H9 (cell line): ENCODE measurements around the gene OXA1L. TPM values are rescaled to one million over a fixed set of nuclear protein-coding genes. Genes with fewer than 3 reads are reported as not detected.
A peak's percentile ranks its signal among the peaks of the same experiment; 100 is the strongest.

Experiments
- DNase-seq: peaks from one replicate; pipeline ENCODE4 v3.0.0-alpha.2; 2017
- H2AFZ ChIP-seq: one replicate; pipeline ENCODE4 v1.6.1; 2013; ENCODE audit warnings: mild to moderate bottlenecking, low read length, control low read depth, moderate library complexity
- H2AK5ac ChIP-seq: 2 replicates; pipeline ENCODE4 v1.6.1; 2013; ENCODE audit warnings: low read length, control low read depth, mixed read lengths; ENCODE audit not compliant: insufficient read length
- H2BK120ac ChIP-seq: one replicate; pipeline ENCODE4 v1.6.1; 2013; ENCODE audit warnings: low read depth, mild to moderate bottlenecking, low read length, control low read depth, inconsistent platforms; ENCODE audit not compliant: poor library complexity, severe bottlenecking
- H2BK12ac ChIP-seq: 2 replicates; pipeline ENCODE4 v1.6.1; 2013; ENCODE audit warnings: low read length, control low read depth, mixed read lengths, low read depth; ENCODE audit not compliant: insufficient read length
- H2BK15ac ChIP-seq: 2 replicates; pipeline ENCODE4 v1.6.1; 2013; ENCODE audit warnings: low read depth, low read length, control low read depth
- H2BK20ac ChIP-seq: one replicate; pipeline ENCODE4 v1.6.1; 2013; ENCODE audit warnings: low read depth, mild to moderate bottlenecking, low read length, control low read depth, inconsistent platforms; ENCODE audit not compliant: poor library complexity, severe bottlenecking
- H2BK5ac ChIP-seq: 2 replicates; pipeline ENCODE4 v1.6.1; 2013; ENCODE audit warnings: low read length, control low read depth, mixed read lengths; ENCODE audit not compliant: insufficient read length
- H3K14ac ChIP-seq: 2 replicates; pipeline ENCODE4 v1.6.1; 2013; ENCODE audit warnings: low read length, control low read depth; ENCODE audit not compliant: insufficient read depth
- H3K18ac ChIP-seq: 2 replicates; pipeline ENCODE4 v1.6.1; 2013; ENCODE audit warnings: low read depth, mild to moderate bottlenecking, mixed read lengths, low read length, control low read depth; ENCODE audit not compliant: insufficient read length
- H3K23ac ChIP-seq: 2 replicates; pipeline ENCODE4 v1.6.1; 2013; ENCODE audit warnings: low read length, control low read depth, mixed read lengths, low read depth; ENCODE audit not compliant: insufficient read length
- H3K23me2 ChIP-seq: 2 replicates; pipeline ENCODE4 v1.6.1; 2013; ENCODE audit warnings: low read depth, mild to moderate bottlenecking, mixed read lengths, low read length, control low read depth; ENCODE audit not compliant: insufficient read length, poor library complexity, severe bottlenecking
- H3K27ac ChIP-seq: 2 replicates; pipeline ENCODE4 v1.5.1; 2013; ENCODE audit warnings: low read length, control low read depth, mixed read lengths, low read depth; ENCODE audit not compliant: insufficient read length
- H3K27me3 ChIP-seq: 2 replicates; pipeline ENCODE4 v1.6.1; 2013; ENCODE audit warnings: low read length, control low read depth, inconsistent platforms; ENCODE audit not compliant: insufficient read depth
- H3K4ac ChIP-seq: 2 replicates; pipeline ENCODE4 v1.6.1; 2013; ENCODE audit warnings: low read depth, mild to moderate bottlenecking, control low read depth, inconsistent platforms, low read length, moderate library complexity
- H3K4me1 ChIP-seq: 2 replicates; pipeline ENCODE4 v1.6.1; 2013; ENCODE audit warnings: low read length, control low read depth, inconsistent platforms; ENCODE audit not compliant: insufficient read depth
- H3K4me2 ChIP-seq: 2 replicates; pipeline ENCODE4 v1.6.1; 2013; ENCODE audit warnings: low read length, control low read depth, mixed read lengths; ENCODE audit not compliant: insufficient read length, insufficient read depth
- H3K56ac ChIP-seq: 2 replicates; pipeline ENCODE4 v1.6.1; 2013; ENCODE audit warnings: low read depth, mild to moderate bottlenecking, mixed read lengths, low read length, control low read depth; ENCODE audit not compliant: insufficient read length
- H3K79me1 ChIP-seq: 2 replicates; pipeline ENCODE4 v1.6.1; 2013; ENCODE audit warnings: low read depth, mild to moderate bottlenecking, moderate library complexity, low read length, control low read depth, inconsistent platforms; ENCODE audit not compliant: insufficient read depth, poor library complexity, severe bottlenecking
- H3K79me2 ChIP-seq: 2 replicates; pipeline ENCODE4 v1.6.1; 2013; ENCODE audit warnings: low read length, control low read depth, inconsistent platforms; ENCODE audit not compliant: insufficient read depth
- H3K9ac ChIP-seq: 2 replicates; pipeline ENCODE4 v1.6.1; 2013; ENCODE audit warnings: low read length, control low read depth, mixed read lengths; ENCODE audit not compliant: insufficient read length; ENCODE audit errors: extremely low read depth
- H3K9me3 ChIP-seq: one replicate; pipeline ENCODE4 v1.6.1; 2013; ENCODE audit warnings: low read depth, low read length, inconsistent platforms; ENCODE audit not compliant: control insufficient read depth
- H3T11ph ChIP-seq: one replicate; pipeline ENCODE4 v1.6.1; 2013; ENCODE audit warnings: mild to moderate bottlenecking, low read length, control low read depth, inconsistent platforms
- H4K20me1 ChIP-seq: one replicate; pipeline ENCODE4 v1.6.1; 2013; ENCODE audit not compliant: control insufficient read depth, insufficient read length, insufficient read depth
- H4K5ac ChIP-seq: 2 replicates; pipeline ENCODE4 v1.6.1; 2013; ENCODE audit warnings: low read depth, mild to moderate bottlenecking, mixed read lengths, low read length, control low read depth; ENCODE audit not compliant: insufficient read length
- H4K8ac ChIP-seq: replicated peaks from 2 replicates; pipeline ENCODE4 v1.6.1; 2013; ENCODE audit warnings: low read length, control low read depth, mixed read lengths, low read depth; ENCODE audit not compliant: insufficient read length
- H4K91ac ChIP-seq: 2 replicates; pipeline ENCODE4 v1.6.1; 2013; ENCODE audit warnings: low read depth, mild to moderate bottlenecking, moderate library complexity, mixed read lengths, low read length, control low read depth; ENCODE audit not compliant: insufficient read length
- H3K27ac Mint-ChIP-seq, 3 experiments: 2 replicates in 2 of 3; 3 replicates in 1 of 3; pipeline ENCODE4 v1.8.0; 2020 to 2021; ENCODE audit warnings: mixed read lengths in 3 of 3, mild to moderate bottlenecking in 1 of 3, moderate library complexity in 1 of 3
- H3K27me3 Mint-ChIP-seq: 2 replicates; pipeline ENCODE4 v1.8.0; 2021; ENCODE audit warnings: low read depth, mild to moderate bottlenecking, moderate library complexity, mixed read lengths
- H3K36me3 Mint-ChIP-seq, 3 experiments: 2 replicates in 2 of 3; 3 replicates in 1 of 3; pipeline ENCODE4 v1.8.0; 2020 to 2021; ENCODE audit warnings: low read depth in 3 of 3, mixed read lengths in 3 of 3; ENCODE audit not compliant: insufficient read depth in 1 of 3
- H3K4me1 Mint-ChIP-seq, 2 experiments: 2 replicates each; pipeline ENCODE4 v1.8.0; 2020; ENCODE audit warnings: mixed read lengths in 2 of 2
- H3K4me3 Mint-ChIP-seq, 2 experiments: 2 replicates in 1 of 2; 3 replicates in 1 of 2; pipeline ENCODE4 v1.8.0; 2020 to 2021; ENCODE audit warnings: mild to moderate bottlenecking in 2 of 2, mixed read lengths in 2 of 2, moderate library complexity in 1 of 2
- H3K9me3 Mint-ChIP-seq, 2 experiments: 2 replicates in 1 of 2; 3 replicates in 1 of 2; pipeline ENCODE4 v1.8.0; 2020; ENCODE audit warnings: mild to moderate bottlenecking in 2 of 2, mixed read lengths in 2 of 2, moderate library complexity in 1 of 2
- CTCF ChIP-seq: fragments of 200-600 bp; sonication (generic); conservative IDR thresholded peaks from 3 replicates; pipeline ENCODE4 v1.8.0; 2021; ENCODE audit warnings: antibody characterized with exemption, mild to moderate bottlenecking
- WGBS: extraction: QIAGEN DNeasy Blood & Tissue Kit; methylation state at CpG from one replicate; pipeline ENCODE4 v1.1.7; 2013; ENCODE audit warnings: missing lambda C conversion rate, low lambda C conversion rate, mixed read lengths; ENCODE audit not compliant: insufficient read length; ENCODE audit errors: extremely low coverage; 5-methylcytosine and 5-hydroxymethylcytosine counted together
- total RNA-seq: library from RNA; stranded (reverse); gene quantifications from 2 replicates; pipeline ENCODE4 v1.2.1, GENCODE V29; 2021

The OXA1L gene
- total RNA-seq, 1 experiment from 2014 or later, result 128 TPM

GRCh38 chr14:22748206-22748605 lies 18.3 kb upstream of the OXA1L start:
- H3K23ac ChIP-seq, result no peak overlapping the region
- H3K23me2 ChIP-seq, result no peaks in the 10 kb centered on the region
- DNase-seq, result no peak
- H3K9me3 ChIP-seq, result no peaks in the 10 kb centered on the region
- H3K79me1 ChIP-seq, result no peaks in the 10 kb centered on the region
- H3K36me3 Mint-ChIP-seq, result no peaks in the 10 kb centered on the region
- H3K27me3 Mint-ChIP-seq, result peaks cover 1% of the 10 kb centered on the region; the same call in 1 of the 2 replicates
- H2AK5ac ChIP-seq, result no peak overlapping the region
- H3K14ac ChIP-seq, result no peak overlapping the region
- H3K79me2 ChIP-seq, result no peaks in the 10 kb centered on the region
- H4K5ac ChIP-seq, result no peak overlapping the region
- H3K27ac Mint-ChIP-seq, result peak overlapping the region in 1 of 3 experiments; percentile 5; a peak in 1 of 7 replicates
- no peak overlapping the region for H2BK12ac ChIP-seq
- no peak overlapping the region for H2AFZ ChIP-seq
- no peak overlapping the region for H3K4me3 Mint-ChIP-seq
- no peak overlapping the region for H3K9ac ChIP-seq
- no peak overlapping the region for H2BK5ac ChIP-seq
- no peaks in the 10 kb centered on the region for H3K9me3 Mint-ChIP-seq
- no peaks in the 10 kb centered on the region for H4K20me1 ChIP-seq
- no peak overlapping the region for H2BK15ac ChIP-seq
- TF ChIP-seq CTCF, result no peak
- no peak overlapping the region for H4K91ac ChIP-seq
- no peak overlapping the region for H3K56ac ChIP-seq
- H3K4ac ChIP-seq, result no peak overlapping the region
- no peak overlapping the region for H3K27ac ChIP-seq
- peaks cover 7 to 9% of the 10 kb centered on the region in 2 experiments for H3K4me1 Mint-ChIP-seq
- no peak overlapping the region for H4K8ac ChIP-seq
- H3K4me2 ChIP-seq, result no peak overlapping the region
- H3K18ac ChIP-seq, result no peak overlapping the region
- WGBS, result no CpG with 5 or more reads among the region's 4 CpGs
- no peak overlapping the region for H3T11ph ChIP-seq
- H2BK120ac ChIP-seq, result no peak overlapping the region
- no peak overlapping the region for H2BK20ac ChIP-seq
- H3K27me3 ChIP-seq, result no peaks in the 10 kb centered on the region
- no peaks in the 10 kb centered on the region for H3K4me1 ChIP-seq
